ENCODE data around the gene FAM20A.

- TF ChIP-seq CTCF (IDR thresholded peaks at IDR 0.05) (no peak), POLR2A (IDR thresholded peaks at IDR 0.05) (no peak)
Measured at GRCh38 chr17:68642118-68642412, 40.9 kb upstream of the FAM20A start.
